Tibial artery (tissue), 4 donors: ENCODE data around the gene IFNK.
A peak's percentile ranks its signal among the peaks of the same experiment; 100 is the strongest.

Experiments
- DNase-seq, 2 donors: peaks; one replicate each; pipeline ENCODE4 v3.0.0-alpha.2; 2019
- H3K27ac ChIP-seq, 2 donors: fragments of 200-600 bp; sonication (generic) in 1 of 2; 1 replicate in 1 of 2; 2 replicates in 1 of 2; pipeline ENCODE4 v1.5.1; 2018 to 2019; ENCODE audit warnings: mild to moderate bottlenecking in 1 of 2
- H3K27me3 ChIP-seq, 2 donors: fragments of 200-600 bp; sonication (generic) in 1 of 2; one replicate each; pipeline versions ENCODE4 v1.5.1 to v1.6.0; 2016 to 2019
- H3K36me3 ChIP-seq, 3 donors: fragments of 200-600 bp; sonication (generic) in 2 of 3; one replicate each; pipeline ENCODE4 v1.5.1; 2016 to 2019; ENCODE audit warnings: mild to moderate bottlenecking in 2 of 3
- H3K4me1 ChIP-seq, 4 donors: fragments of 200-600 bp; sonication (generic) in 2 of 4; 1 replicate in 3 of 4; 2 replicates in 1 of 4; pipeline ENCODE4 v1.5.1; 2016 to 2019
- H3K4me3 ChIP-seq, 2 donors: fragments of 200-600 bp; sonication (generic) in 1 of 2; 1 replicate in 1 of 2; 2 replicates in 1 of 2; pipeline ENCODE4 v1.5.1; 2018 to 2019; ENCODE audit warnings: mild to moderate bottlenecking in 2 of 2
- H3K9me3 ChIP-seq, 3 donors: fragments of 200-600 bp; sonication (generic) in 1 of 3; one replicate each; pipeline ENCODE4 v1.5.1; 2016 to 2019
- intact Hi-C: fragments of 100-400 bp; cut with DNase I; formaldehyde crosslinking; loops from one replicate; pipeline ENCODE4 v1.15.0; 2023; ENCODE audit warnings: low total_unique reads
- TF ChIP-seq, protein P1 (sequence below), 2 experiments: fragments of 200-600 bp in 1 of 2; fragments of 450-650 bp in 1 of 2; IDR thresholded peaks; one replicate each; pipeline ENCODE4 v1.5.1; 2017 to 2019; ENCODE audit warnings: antibody characterized with exemption in 2 of 2, mild to moderate bottlenecking in 1 of 2, moderate library complexity in 1 of 2

IFNK gene

DNA sequence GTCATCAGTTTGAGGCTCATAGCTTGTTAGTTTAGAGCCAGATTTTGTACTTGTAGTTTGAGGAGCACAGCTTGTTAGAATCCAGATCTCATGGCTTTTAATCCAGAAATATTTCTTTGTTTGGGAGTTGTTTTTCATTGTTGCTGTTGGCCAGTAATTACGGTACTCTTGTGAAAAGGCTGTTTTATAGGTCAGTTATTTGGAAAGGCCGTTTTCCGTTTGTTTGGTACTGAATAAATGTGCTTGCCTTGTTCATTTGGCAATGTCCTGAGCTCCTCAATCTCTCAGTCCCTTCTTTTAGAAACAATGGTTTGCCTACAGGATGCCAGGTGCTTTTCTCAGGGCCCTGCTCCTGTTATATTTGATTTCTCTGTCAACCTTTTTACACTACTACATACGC, 10.0 kb downstream of the IFNK start:
- H3K9me3 ChIP-seq, result no peaks in the 10 kb centered on the region
- intact Hi-C loops, result no loop called here
- DNase-seq, result no peak
- no peaks in the 10 kb centered on the region for H3K27me3 ChIP-seq
- H3K4me1 ChIP-seq, result peaks cover 0 to 65% (median 35%) of the 10 kb centered on the region in 4 donors
- no peaks in the 10 kb centered on the region for H3K36me3 ChIP-seq
- no peak overlapping the region for H3K4me3 ChIP-seq
- TF ChIP-seq, protein P1, sequence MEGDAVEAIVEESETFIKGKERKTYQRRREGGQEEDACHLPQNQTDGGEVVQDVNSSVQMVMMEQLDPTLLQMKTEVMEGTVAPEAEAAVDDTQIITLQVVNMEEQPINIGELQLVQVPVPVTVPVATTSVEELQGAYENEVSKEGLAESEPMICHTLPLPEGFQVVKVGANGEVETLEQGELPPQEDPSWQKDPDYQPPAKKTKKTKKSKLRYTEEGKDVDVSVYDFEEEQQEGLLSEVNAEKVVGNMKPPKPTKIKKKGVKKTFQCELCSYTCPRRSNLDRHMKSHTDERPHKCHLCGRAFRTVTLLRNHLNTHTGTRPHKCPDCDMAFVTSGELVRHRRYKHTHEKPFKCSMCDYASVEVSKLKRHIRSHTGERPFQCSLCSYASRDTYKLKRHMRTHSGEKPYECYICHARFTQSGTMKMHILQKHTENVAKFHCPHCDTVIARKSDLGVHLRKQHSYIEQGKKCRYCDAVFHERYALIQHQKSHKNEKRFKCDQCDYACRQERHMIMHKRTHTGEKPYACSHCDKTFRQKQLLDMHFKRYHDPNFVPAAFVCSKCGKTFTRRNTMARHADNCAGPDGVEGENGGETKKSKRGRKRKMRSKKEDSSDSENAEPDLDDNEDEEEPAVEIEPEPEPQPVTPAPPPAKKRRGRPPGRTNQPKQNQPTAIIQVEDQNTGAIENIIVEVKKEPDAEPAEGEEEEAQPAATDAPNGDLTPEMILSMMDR (IDR thresholded peaks at IDR 0.05), result no peak
- H3K27ac ChIP-seq, result peak overlapping the region; percentile 62 to 71

DNA sequence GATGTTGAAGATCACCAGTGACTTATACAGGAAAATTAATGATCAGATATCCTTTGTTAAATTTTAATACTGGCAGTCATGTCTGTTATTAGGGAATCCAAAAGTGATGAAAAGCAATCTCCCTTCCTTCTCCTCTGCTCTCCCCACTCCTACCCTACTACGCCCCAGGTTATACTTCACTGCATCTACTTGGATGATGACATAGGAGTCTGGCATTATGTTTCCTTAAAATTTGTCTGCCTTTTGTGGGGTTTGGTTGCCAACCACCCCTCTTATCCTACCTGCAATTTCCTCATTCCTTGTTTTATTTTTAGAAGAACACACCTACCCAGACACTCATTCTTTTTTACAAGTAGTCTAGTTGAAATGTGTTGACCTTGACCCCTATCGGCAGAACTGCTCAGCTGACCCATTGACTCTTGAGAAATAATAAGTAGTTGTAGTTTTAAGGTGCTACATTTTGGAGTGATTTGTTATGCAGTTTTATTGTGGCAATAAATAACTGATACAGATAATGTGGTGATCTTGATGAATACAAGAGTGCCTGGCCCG, 10.6 kb downstream of the IFNK start:
- TF ChIP-seq, protein P1 (IDR thresholded peaks at IDR 0.05), result no peak
- peaks cover 0 to 71% (median 40%) of the 10 kb centered on the region in 4 donors for H3K4me1 ChIP-seq
- peak overlapping the region; percentile 62 to 71 for H3K27ac ChIP-seq
- no peak for DNase-seq
- H3K9me3 ChIP-seq, result no peaks in the 10 kb centered on the region
- intact Hi-C loops, result no loop called here
- H3K36me3 ChIP-seq, result no peaks in the 10 kb centered on the region
- no peak overlapping the region for H3K4me3 ChIP-seq
- no peaks in the 10 kb centered on the region for H3K27me3 ChIP-seq

DNA sequence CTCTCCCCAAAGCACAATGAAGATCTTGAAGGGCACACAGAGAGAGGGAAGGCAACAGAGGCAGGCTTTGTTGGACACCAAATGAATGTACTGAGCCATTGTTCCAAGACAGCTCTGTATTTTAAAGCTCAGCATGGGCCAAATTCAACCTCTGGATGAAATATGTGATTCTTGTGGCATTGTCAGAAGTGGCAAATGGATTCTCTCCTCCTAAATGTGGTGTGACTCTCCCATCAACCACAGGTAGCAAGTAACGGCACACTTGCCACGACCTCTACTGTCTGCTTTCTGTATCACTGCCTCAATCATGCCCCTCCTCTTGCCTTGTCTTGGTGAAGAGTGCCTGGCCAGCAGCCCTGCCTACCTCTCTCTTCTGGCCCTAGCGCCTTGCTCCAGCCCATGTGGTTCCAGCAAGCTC, 11.6 kb downstream of the IFNK start:
- Histone ChIP-seq H3K27ac (peak overlapping the region in 1 of 2 donors; percentile 19), H3K4me1 (peaks cover 0 to 74% (median 45%) of the 10 kb centered on the region in 4 donors), H3K9me3 (no peaks in the 10 kb centered on the region), H3K27me3 (no peaks in the 10 kb centered on the region), H3K36me3 (no peaks in the 10 kb centered on the region), H3K4me3 (no peak overlapping the region)
- TF ChIP-seq, protein P1 (IDR thresholded peaks at IDR 0.05), result no peak
- DNase-seq, result no peak
- intact Hi-C loops, result no loop called here

DNA sequence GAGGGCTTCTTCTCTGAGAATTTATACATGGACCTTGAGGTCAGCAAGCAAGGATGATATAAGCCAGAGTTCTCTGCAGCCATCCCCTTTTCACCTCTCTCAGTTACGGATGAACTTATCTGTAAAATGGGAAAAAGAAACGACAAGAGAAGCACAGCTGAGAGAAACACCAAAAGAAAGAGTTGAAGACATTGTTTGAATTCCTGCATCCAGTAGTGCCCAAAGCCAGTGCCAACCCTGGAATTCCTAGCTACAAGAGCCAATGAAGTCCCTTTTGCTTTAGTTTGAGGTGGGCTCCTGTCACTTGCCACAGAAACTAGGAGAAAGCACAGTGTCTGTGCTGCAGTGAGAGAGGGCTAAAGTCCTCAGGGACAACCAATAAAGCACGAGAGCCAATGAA, 12.1 kb downstream of the IFNK start:
- Histone ChIP-seq H3K4me1 (peaks cover 0 to 79% (median 50%) of the 10 kb centered on the region in 4 donors), H3K36me3 (no peaks in the 10 kb centered on the region), H3K27ac (peak overlapping the region in 1 of 2 donors; percentile 19), H3K27me3 (no peaks in the 10 kb centered on the region), H3K9me3 (no peaks in the 10 kb centered on the region), H3K4me3 (no peak overlapping the region)
- TF ChIP-seq, protein P1 (IDR thresholded peaks at IDR 0.05), result no peak
- intact Hi-C loops, result no loop called here
- DNase-seq, result no peak

DNA sequence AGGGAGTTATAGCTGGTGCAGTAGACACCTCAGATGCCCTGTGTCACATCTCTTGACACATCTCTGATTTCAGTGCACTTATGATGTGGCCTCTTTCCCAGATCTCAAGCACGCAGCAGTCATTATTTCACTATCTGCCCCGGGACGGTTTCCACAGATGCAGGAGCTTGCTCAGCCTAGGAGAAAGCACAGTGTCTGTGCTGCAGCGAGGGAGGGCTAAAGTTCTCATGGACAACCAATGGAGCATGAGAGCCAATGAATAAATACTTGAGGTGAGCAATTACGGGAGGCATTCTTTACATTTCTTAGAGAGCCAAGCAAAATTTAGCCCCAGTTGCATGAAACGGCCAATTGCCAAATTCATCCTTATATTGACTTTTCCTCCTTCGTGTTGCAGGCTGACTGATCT, 12.9 kb downstream of the IFNK start:
- DNase-seq, result no peak
- Histone ChIP-seq H3K27me3 (no peaks in the 10 kb centered on the region), H3K27ac (peak overlapping the region in 1 of 2 donors; percentile 78), H3K4me3 (no peak overlapping the region), H3K36me3 (no peaks in the 10 kb centered on the region), H3K9me3 (no peaks in the 10 kb centered on the region), H3K4me1 (peaks cover 0 to 88% (median 54%) of the 10 kb centered on the region in 4 donors)
- intact Hi-C loops, result no loop called here
- TF ChIP-seq, protein P1 (IDR thresholded peaks at IDR 0.05), result no peak

DNA sequence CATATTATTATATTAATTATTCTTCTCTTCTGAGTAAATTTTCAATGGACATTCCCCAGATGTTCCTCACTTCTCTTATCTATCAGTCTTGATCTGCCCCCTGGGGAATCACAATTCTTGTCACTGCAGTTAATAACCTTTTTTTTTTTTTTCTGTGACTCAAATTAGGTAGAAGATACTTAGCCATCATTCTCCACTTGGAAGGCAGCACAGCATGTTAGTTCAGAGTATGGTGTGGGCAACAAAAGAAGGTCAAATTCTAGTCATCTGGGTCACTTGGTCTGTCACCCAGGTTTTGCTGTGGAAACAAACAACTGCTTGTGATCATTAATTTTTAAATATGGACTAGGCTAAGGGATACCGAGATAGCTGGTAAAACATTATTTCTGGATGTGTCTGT, 13.7 kb downstream of the IFNK start:
- Histone ChIP-seq H3K4me1 (peaks cover 0 to 94% (median 57%) of the 10 kb centered on the region in 4 donors), H3K27ac (peak overlapping the region; percentile 78 to 90)

More for the DNA sequence above, 13.7 kb downstream of the IFNK start:
- no peaks in the 10 kb centered on the region for H3K36me3 ChIP-seq
- intact Hi-C loops, result no loop called here
- DNase-seq, result no peak
- TF ChIP-seq, protein P1 (IDR thresholded peaks at IDR 0.05), result no peak
- no peak overlapping the region for H3K4me3 ChIP-seq
- H3K27me3 ChIP-seq, result no peaks in the 10 kb centered on the region
- H3K9me3 ChIP-seq, result no peaks in the 10 kb centered on the region
